NT2/D1 (cell line): ENCODE measurements around the gene NHERF2.

Source experiments
- SUZ12 ChIP-seq: IDR thresholded peaks from 2 replicates; pipeline ENCODE4 v1.6.1; 2011; ENCODE audit not compliant: insufficient read length, insufficient read depth; ENCODE audit errors: extremely low read depth
- YY1 ChIP-seq: IDR thresholded peaks from 2 replicates; pipeline ENCODE4 v1.6.1; 2011; ENCODE audit not compliant: insufficient read length, insufficient read depth

DNA sequence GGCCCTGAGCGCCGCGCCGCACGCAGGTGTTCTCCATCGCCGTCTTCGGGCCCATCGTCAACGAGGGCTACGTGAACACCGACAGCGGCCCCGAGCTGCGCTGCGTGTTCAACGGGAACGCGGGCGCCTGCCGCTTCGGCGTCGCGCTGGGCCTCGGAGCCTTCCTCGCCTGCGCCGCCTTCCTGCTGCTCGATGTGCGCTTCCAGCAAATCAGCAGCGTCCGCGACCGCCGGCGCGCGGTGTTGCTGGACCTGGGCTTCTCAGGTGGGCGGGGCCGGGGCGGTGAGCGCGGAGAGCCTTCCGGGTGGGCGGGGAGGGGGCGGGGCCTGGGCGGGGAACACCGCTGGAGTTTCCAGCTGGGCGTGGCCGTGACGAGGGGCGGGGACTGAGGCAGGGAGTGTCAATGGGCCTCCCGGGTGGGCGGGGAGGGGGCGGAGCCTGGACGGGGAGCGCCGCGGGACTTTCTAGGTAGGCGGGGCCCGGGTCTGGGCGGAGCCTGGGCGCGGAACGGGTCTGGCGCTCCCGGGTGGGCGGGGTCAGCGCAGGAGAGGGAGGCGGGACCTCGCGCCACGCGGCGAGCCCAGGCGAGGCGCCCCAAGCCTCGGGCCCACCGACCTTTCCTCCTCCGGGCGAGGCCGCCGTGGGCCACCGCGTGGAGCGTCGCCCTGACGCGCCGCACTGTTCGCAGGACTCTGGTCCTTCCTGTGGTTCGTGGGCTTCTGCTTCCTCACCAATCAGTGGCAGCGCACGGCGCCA, 34.6 kb upstream of the NHERF2 start:
- no peak for TF ChIP-seq SUZ12
- TF ChIP-seq YY1: no peak
